Right lobe of liver (tissue), 4 donors: ENCODE measurements around the gene NOL12.

Source experiments
- CTCF ChIP-seq, 4 donors: fragments of 200-600 bp in 3 of 4; fragments of 450-650 bp in 1 of 4; IDR thresholded peaks; one replicate each; pipeline versions ENCODE4 v1.5.1 to v1.8.0; 2016 to 2022; ENCODE audit warnings: antibody characterized with exemption in 4 of 4, mild to moderate bottlenecking in 2 of 4
- POLR2A ChIP-seq: fragments of 450-650 bp; IDR thresholded peaks from one replicate; pipeline ENCODE4 v1.6.1; 2017; ENCODE audit warnings: antibody characterized with exemption, mild to moderate bottlenecking
- donor health status: DM: no; HTN: no; CAD: no.
- donor health status: DM: no; HTN: no; CAD: no.
- donor health status: DM: no; HTN: yes; CAD: no.

GRCh38 chr22:37636949-37637273 is 49.2 kb upstream of the NOL12 start:
- TF ChIP-seq POLR2A (no peak), CTCF (IDR thresholded peaks at IDR 0.05) (no peak)
